ENCODE measurements around the gene PATL2.

GRCh38 chr15:44633603-44634002 lies 77.5 kb downstream of the PATL2 start:
- TF ChIP-seq POLR2AphosphoS5 (IDR thresholded peaks at IDR 0.05; ENCODE audit: low read depth, low read length) = no peak
- no peak for TF ChIP-seq POLR2A (IDR thresholded peaks at IDR 0.05; ENCODE audit: low read depth, low read length)
- TF ChIP-seq SPI1 (IDR thresholded peaks at IDR 0.05; ENCODE audit: low read depth, low read length) = no peak
- no peak for TF ChIP-seq PAX5 (IDR thresholded peaks at IDR 0.05; ENCODE audit: insufficient read depth, low read length, severe bottlenecking)
- TF ChIP-seq POU2F2 (IDR thresholded peaks at IDR 0.05; ENCODE audit: low read depth, low read length) = no peak
- no peak for TF ChIP-seq TAF1 (IDR thresholded peaks at IDR 0.05; ENCODE audit: low read depth, low read length)

Data from GM12891 (cell line).